NCI-H2081 (cell line): ENCODE data around the gene SOX10.

Experiments
- DNase-seq, 2 experiments: peaks; one replicate each; lab custom pipeline; 2025; lab: John Stamatoyannopoulos, UW

SOX10 gene

GRCh38 chr22:37983860-37984791 lies at the start of gene SOX10:
SOX10 (minus strand) TSS chr22:37984555; CDS start chr22:37983784, 771 bp downstream.
- DNase-seq = no peak

GRCh38 chr22:38033522-38034277 lies 49.3 kb upstream of the SOX10 start:
- no peak for DNase-seq

- DNase-seq = no peak
Measured at GRCh38 chr22:38032681-38033521, 48.5 kb upstream of the SOX10 start.

GRCh38 chr22:38031491-38031890 lies 47.1 kb upstream of the SOX10 start:
- DNase-seq = no peak

GRCh38 chr22:38030311-38031133 lies 46.2 kb upstream of the SOX10 start:
- DNase-seq = no peak

- DNase-seq = no peak
Measured at GRCh38 chr22:38029901-38030300, 45.5 kb upstream of the SOX10 start.

- no peak for DNase-seq
Measured at GRCh38 chr22:38029370-38029769, 45.0 kb upstream of the SOX10 start.

- no peak for DNase-seq
Measured at GRCh38 chr22:38028344-38029130, 44.2 kb upstream of the SOX10 start.

- no peak for DNase-seq
Measured at GRCh38 chr22:38027487-38027886, 43.1 kb upstream of the SOX10 start.

GRCh38 chr22:38026130-38027111 lies 42.1 kb upstream of the SOX10 start:
- no peak for DNase-seq

GRCh38 chr22:38025514-38025913 lies 41.2 kb upstream of the SOX10 start:
- no peak for DNase-seq

- no peak for DNase-seq
Measured at GRCh38 chr22:38023045-38023444, 38.7 kb upstream of the SOX10 start.

GRCh38 chr22:38021206-38021605 lies 36.9 kb upstream of the SOX10 start:
- no peak for DNase-seq

GRCh38 chr22:38018938-38019827 lies 34.8 kb upstream of the SOX10 start:
- DNase-seq = no peak

GRCh38 chr22:38017939-38018885 lies 33.9 kb upstream of the SOX10 start:
- no peak for DNase-seq

GRCh38 chr22:38017272-38017920 lies 33.0 kb upstream of the SOX10 start:
- DNase-seq = no peak
